GM13976 (cell line): ENCODE data around the gene DESI1.

Experiments used
- DNase-seq: peaks from one replicate; pipeline ENCODE4 v3.0.0; 2012; ENCODE audit warnings: low spot score
- in situ Hi-C: fragments of 300-500 bp; cut with MboI; formaldehyde crosslinking; loops from one replicate; pipeline ENCODE4 v1.12.0; 2022; ENCODE audit warnings: low sequenced_read_pairs, mixed read lengths, inconsistent platforms; ENCODE audit not compliant: unreplicated experiment
- TF ChIP-seq, protein P1 (sequence below): IDR thresholded peaks from 2 replicates; pipeline ENCODE4 v1.5.1; 2012; ENCODE audit warnings: borderline replicate concordance, mild to moderate bottlenecking; ENCODE audit not compliant: insufficient read depth; ENCODE audit errors: extremely low read depth, missing control alignments, control extremely low read depth

Gene DESI1

DNA sequence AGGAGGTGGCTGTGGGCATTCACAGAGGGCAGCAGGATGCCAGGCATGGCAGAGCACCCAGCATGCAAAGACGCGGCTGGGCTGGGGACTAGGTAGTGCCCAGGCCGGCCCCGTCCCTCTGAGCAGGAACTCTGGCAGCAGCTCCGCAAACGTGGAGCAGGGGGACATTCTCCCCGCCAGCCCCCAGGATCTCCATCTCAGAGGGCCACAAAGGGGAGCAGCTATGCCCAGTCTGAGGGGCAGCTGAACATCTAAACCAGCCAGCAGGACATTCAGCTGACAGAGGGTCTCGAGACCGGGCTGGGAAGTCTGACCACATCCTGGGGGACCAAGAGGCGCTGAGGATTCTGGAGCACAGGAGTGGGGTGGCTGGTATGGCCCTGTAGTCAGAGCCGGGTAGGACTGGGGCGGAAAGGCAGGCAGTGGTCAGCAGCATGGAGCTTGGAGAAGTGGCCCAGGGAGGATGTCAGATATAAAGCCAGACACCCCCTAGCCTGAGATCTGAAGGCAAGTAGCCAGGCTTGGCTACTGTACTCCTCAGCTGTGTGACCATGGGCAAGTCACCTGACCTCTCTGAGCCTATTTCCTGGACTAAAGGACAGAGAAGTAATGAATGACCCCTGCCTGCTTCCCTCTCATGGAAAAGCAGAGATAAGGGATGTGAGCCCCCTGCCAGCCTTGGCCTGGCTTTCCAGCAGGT is 41.4 kb downstream of the DESI1 start:
- DNase-seq, result no peak
- TF ChIP-seq, protein P1, sequence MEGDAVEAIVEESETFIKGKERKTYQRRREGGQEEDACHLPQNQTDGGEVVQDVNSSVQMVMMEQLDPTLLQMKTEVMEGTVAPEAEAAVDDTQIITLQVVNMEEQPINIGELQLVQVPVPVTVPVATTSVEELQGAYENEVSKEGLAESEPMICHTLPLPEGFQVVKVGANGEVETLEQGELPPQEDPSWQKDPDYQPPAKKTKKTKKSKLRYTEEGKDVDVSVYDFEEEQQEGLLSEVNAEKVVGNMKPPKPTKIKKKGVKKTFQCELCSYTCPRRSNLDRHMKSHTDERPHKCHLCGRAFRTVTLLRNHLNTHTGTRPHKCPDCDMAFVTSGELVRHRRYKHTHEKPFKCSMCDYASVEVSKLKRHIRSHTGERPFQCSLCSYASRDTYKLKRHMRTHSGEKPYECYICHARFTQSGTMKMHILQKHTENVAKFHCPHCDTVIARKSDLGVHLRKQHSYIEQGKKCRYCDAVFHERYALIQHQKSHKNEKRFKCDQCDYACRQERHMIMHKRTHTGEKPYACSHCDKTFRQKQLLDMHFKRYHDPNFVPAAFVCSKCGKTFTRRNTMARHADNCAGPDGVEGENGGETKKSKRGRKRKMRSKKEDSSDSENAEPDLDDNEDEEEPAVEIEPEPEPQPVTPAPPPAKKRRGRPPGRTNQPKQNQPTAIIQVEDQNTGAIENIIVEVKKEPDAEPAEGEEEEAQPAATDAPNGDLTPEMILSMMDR, result no peak
- in situ Hi-C loops, result no loop called here

DNA sequence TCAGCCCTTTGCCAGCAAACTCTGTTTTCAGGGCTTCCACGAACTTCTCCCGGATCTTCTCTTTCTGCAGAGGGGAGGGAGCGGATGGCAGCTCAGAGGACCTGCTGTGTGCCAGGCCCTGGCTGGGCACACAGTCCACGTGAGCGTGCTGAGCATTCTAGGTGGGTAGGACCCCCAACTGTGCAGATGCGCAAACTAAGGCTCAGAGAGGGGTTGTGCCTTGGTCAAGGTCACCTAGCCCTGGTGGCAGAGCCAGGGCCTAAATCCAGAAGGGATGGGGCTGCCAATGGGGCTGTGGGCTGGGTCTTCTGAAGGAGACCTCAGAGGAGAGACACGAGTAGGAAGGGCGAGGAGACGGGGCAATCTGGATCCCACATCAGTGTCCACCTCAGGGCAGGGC is 42.0 kb downstream of the DESI1 start:
- TF ChIP-seq, protein P1, result no peak
- in situ Hi-C loops, result no loop called here
- no peak for DNase-seq

DNA sequence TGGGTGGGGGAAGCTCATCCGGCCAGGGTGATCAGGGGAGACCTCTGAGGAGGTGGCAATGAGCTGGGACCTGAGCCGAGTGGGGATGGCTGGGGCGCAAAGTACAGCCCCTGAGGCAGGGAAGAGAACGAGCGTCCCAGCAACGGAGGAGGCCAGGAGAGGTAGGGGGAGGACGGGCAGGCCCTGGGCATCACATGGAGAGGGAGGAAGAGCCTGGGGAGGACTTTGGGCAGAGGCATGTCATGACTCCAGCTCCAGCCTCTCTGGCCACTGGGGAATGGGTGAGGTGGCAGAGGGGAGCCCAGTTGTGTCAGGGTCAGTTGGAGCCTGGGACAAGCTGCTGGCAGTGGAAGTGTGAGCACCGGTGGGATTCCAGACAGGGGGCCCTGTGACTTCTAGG is 42.7 kb downstream of the DESI1 start:
- in situ Hi-C loops, result no loop called here
- TF ChIP-seq, protein P1, result no peak
- no peak for DNase-seq

DNA sequence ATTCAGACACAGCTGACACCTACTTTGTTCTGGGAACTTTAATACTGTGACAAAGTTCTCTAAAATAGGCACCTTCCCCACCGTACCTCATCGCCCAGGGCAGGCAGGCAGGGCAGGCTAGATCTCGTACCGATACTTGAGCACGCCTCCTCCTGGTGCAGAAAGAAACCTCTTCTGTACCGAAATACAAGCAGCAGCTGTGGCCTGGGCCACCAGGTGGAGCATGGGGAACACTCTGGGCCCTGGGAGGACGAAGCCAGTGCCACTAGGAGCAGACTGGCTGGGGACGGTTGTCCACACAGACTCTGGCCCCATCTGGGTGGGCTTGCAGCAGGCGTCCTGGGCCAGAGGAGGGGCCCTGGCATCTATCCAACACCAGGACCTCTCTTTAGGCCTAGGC is 44.0 kb downstream of the DESI1 start:
- TF ChIP-seq, protein P1, result peak; percentile 74
- DNase-seq, result peak; percentile 80
- in situ Hi-C loops, result no loop called here

DNA sequence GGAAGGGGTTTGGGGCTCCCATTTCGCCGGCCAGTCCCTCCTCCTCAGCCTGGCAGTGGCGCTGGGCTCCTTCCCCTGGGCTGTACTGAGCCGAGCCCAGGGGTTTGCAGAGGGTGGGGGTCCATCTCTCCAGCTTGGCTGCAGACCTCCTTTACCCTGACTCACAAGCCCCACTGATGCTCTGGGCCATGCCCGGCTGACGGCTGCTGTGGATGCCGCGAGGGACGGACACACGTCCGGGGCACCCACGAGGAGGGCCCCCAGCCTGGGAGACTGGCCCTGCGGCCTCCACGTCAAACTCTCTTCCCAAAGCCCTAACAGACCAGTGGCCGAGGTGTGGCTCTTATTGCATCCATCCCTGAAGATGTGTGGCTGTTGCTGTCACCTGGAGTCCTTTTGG is 45.3 kb downstream of the DESI1 start:
- in situ Hi-C loops, result no loop called here
- TF ChIP-seq, protein P1, result no peak
- DNase-seq, result no peak

DNA sequence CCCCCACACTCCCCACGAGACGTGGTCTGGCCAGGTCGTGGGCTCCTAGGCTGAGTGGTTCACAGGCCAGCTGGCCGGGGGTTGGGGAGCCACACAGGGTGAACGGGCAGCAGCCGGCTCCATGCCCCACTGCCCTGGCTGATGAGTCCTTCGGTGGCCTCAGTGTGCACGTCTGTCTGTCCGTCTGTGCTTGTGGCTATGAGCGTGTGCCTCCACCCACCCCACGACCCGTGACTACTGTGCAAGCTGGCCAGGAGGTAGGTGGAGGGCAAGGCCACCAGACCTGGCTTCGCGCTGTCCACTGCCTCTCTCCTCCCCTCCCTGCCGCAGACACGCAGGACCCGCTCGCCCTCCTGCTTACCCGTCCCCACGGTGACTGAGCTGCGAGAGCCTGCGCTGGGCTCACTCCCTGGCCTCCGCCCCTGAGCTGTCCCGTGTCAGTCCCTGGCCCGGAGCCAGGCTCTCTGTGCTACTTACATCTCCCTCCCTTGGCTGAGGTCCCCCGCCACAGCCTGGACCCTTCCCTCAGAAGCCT is 45.9 kb downstream of the DESI1 start:
- DNase-seq, result no peak
- in situ Hi-C loops, result no loop called here
- TF ChIP-seq, protein P1, result no peak
